ENCODE data around the gene CPAMD8.

Gene CPAMD8

DNA sequence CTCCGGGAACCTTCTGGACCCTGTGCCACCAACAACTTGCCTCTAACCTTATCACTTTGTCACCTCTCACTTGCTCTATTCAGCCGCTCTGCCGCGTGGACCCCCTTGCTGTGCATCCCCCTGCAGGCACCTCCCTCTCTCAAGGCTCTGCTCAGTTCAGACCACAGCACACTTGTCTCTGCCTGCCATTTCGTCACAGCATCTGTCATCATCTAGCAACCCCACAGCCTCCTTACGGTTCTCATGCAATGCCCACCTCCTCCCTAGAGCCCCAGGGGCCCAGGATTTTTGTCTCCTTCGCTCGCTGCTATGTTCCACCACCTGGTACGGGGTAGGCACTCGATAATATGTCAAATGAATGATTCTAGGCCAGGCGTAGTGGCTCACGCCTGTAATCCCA lies 43.8 kb upstream of the CPAMD8 start:
- no peak for TF ChIP-seq CTCF (IDR thresholded peaks at IDR 0.05; ENCODE audit: low read depth, low read length)
- DNase-seq (ENCODE audit: extremely low read depth, low read depth), result no peak

GRCh38 chr19:17069193-17069592 lies 42.6 kb upstream of the CPAMD8 start:
- no peak for DNase-seq (ENCODE audit: extremely low read depth, low read depth)
- TF ChIP-seq CTCF (IDR thresholded peaks at IDR 0.05; ENCODE audit: low read depth, low read length), result no peak

- TF ChIP-seq CTCF (IDR thresholded peaks at IDR 0.05; ENCODE audit: low read depth, low read length), result no peak
- DNase-seq (ENCODE audit: extremely low read depth, low read depth), result no peak
These were observed 36.8 kb upstream of the CPAMD8 start for GRCh38 chr19:17063428-17063827.

GRCh38 chr19:17061691-17062090 lies 35.1 kb upstream of the CPAMD8 start:
- TF ChIP-seq CTCF (IDR thresholded peaks at IDR 0.05; ENCODE audit: low read depth, low read length), result no peak
- DNase-seq (ENCODE audit: extremely low read depth, low read depth), result no peak

GRCh38 chr19:17061205-17061604 lies 34.6 kb upstream of the CPAMD8 start:
- no peak for TF ChIP-seq CTCF (IDR thresholded peaks at IDR 0.05; ENCODE audit: low read depth, low read length)
- no peak for DNase-seq (ENCODE audit: extremely low read depth, low read depth)

DNA sequence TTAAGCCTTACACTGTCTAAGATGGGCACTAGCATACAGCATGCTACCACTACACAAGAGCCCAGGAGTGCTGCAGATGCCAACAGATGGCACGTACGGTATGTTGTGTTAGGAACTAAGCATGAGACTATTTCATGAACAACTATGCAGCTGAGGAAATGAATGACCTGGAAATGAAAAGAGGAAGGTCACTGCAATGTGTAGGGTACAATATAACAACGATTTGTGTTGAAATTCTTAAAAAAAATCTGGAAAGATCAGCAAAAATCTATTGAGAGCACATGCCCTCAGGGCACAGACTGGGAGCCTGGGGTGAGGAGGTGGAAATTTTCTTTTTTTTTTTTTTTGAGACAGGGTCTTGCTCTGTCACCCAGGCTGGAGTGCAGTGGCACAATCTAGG lies 34.2 kb upstream of the CPAMD8 start:
- no peak for TF ChIP-seq CTCF (IDR thresholded peaks at IDR 0.05; ENCODE audit: low read depth, low read length)
- DNase-seq (ENCODE audit: extremely low read depth, low read depth), result no peak

DNA sequence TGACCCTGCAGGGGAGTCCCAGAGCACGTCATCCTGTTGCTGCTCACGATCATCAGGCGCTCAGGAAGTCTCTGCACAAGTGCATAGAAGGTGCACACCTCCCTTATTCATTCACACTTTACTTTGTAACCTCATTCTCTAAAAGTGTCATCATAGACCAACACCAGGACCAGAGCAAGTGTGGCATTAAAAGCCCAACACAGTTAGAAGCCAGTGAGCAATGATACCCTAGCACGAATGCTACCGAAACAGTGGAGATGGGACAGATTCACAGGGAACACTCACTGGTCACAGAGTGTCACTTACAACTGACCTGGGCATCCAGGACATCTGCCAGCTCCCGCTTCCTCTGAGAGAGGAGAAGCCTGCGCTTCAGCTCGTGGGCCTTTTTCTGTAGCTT lies 31.6 kb upstream of the CPAMD8 start:
- no peak for DNase-seq (ENCODE audit: extremely low read depth, low read depth)
- TF ChIP-seq CTCF (IDR thresholded peaks at IDR 0.05; ENCODE audit: low read depth, low read length), result no peak
